HL-60 (cell line): ENCODE results near the gene MYOG.

Experiments used
- GABPA ChIP-seq: IDR thresholded peaks from 2 replicates; pipeline ENCODE4 v1.6.1; 2012; ENCODE audit warnings: low read depth
- SPI1 ChIP-seq: IDR thresholded peaks from 2 replicates; pipeline ENCODE4 v1.6.1; 2012; ENCODE audit warnings: low read depth, mild to moderate bottlenecking, borderline replicate concordance
- TF ChIP-seq, protein P1 (sequence below): IDR thresholded peaks from one replicate; pipeline ENCODE4 v1.5.1; 2011; ENCODE audit warnings: low read length, control low read depth, inconsistent platforms; ENCODE audit not compliant: insufficient read depth
- TF ChIP-seq, protein P2 (sequence below): IDR thresholded peaks from 2 replicates; pipeline ENCODE4 v1.6.1; 2012; ENCODE audit warnings: low read depth; ENCODE audit not compliant: insufficient replicate concordance

GRCh38 chr1:203036135-203036534, 49.7 kb downstream of the MYOG start:
- TF ChIP-seq, protein P1, sequence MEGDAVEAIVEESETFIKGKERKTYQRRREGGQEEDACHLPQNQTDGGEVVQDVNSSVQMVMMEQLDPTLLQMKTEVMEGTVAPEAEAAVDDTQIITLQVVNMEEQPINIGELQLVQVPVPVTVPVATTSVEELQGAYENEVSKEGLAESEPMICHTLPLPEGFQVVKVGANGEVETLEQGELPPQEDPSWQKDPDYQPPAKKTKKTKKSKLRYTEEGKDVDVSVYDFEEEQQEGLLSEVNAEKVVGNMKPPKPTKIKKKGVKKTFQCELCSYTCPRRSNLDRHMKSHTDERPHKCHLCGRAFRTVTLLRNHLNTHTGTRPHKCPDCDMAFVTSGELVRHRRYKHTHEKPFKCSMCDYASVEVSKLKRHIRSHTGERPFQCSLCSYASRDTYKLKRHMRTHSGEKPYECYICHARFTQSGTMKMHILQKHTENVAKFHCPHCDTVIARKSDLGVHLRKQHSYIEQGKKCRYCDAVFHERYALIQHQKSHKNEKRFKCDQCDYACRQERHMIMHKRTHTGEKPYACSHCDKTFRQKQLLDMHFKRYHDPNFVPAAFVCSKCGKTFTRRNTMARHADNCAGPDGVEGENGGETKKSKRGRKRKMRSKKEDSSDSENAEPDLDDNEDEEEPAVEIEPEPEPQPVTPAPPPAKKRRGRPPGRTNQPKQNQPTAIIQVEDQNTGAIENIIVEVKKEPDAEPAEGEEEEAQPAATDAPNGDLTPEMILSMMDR = no peak
- TF ChIP-seq, protein P2, sequence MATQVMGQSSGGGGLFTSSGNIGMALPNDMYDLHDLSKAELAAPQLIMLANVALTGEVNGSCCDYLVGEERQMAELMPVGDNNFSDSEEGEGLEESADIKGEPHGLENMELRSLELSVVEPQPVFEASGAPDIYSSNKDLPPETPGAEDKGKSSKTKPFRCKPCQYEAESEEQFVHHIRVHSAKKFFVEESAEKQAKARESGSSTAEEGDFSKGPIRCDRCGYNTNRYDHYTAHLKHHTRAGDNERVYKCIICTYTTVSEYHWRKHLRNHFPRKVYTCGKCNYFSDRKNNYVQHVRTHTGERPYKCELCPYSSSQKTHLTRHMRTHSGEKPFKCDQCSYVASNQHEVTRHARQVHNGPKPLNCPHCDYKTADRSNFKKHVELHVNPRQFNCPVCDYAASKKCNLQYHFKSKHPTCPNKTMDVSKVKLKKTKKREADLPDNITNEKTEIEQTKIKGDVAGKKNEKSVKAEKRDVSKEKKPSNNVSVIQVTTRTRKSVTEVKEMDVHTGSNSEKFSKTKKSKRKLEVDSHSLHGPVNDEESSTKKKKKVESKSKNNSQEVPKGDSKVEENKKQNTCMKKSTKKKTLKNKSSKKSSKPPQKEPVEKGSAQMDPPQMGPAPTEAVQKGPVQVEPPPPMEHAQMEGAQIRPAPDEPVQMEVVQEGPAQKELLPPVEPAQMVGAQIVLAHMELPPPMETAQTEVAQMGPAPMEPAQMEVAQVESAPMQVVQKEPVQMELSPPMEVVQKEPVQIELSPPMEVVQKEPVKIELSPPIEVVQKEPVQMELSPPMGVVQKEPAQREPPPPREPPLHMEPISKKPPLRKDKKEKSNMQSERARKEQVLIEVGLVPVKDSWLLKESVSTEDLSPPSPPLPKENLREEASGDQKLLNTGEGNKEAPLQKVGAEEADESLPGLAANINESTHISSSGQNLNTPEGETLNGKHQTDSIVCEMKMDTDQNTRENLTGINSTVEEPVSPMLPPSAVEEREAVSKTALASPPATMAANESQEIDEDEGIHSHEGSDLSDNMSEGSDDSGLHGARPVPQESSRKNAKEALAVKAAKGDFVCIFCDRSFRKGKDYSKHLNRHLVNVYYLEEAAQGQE = no peak
- no peak for TF ChIP-seq SPI1
- TF ChIP-seq GABPA = no peak
